ENCODE measurements around the gene KPNA5.

Gene KPNA5

DNA sequence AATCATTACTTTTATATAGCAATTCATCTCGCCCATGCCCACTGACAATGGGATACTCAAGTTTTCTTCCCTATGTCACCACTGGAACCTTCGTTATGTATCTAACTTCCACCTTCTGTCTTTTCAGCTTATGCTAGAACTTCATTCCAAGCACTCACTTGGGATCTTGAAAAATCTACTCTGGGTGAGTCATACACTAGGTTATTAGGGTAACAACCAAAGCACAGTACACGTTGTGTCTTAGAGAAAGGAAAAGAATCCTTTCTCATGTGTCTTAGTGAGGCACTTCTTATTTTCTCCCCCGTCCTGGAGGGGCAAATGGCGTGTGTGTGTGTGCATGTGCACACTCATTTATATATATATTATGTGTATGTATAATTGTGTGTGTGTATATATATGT is 102.8 kb downstream of the KPNA5 start:
- Histone ChIP-seq H3K4me3 (no peak overlapping the region), H3K27ac (no peak overlapping the region)
- TF ChIP-seq, protein P1, sequence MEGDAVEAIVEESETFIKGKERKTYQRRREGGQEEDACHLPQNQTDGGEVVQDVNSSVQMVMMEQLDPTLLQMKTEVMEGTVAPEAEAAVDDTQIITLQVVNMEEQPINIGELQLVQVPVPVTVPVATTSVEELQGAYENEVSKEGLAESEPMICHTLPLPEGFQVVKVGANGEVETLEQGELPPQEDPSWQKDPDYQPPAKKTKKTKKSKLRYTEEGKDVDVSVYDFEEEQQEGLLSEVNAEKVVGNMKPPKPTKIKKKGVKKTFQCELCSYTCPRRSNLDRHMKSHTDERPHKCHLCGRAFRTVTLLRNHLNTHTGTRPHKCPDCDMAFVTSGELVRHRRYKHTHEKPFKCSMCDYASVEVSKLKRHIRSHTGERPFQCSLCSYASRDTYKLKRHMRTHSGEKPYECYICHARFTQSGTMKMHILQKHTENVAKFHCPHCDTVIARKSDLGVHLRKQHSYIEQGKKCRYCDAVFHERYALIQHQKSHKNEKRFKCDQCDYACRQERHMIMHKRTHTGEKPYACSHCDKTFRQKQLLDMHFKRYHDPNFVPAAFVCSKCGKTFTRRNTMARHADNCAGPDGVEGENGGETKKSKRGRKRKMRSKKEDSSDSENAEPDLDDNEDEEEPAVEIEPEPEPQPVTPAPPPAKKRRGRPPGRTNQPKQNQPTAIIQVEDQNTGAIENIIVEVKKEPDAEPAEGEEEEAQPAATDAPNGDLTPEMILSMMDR (IDR thresholded peaks at IDR 0.05) = no peak
- no peak for DNase-seq (ENCODE audit: low spot score)

All from coronary artery (tissue), 2 donors.